Mammary epithelial cell (primary cell): Measurements from ENCODE around the gene CLEC3B.

Experiments used
- CTCF ChIP-seq, 2 donors: IDR thresholded peaks in 1 of 2; conservative IDR thresholded peaks in 1 of 2; 2 replicates each; pipeline ENCODE4 v1.5.1; 2011 to 2012; ENCODE audit warnings: inconsistent platforms in 2 of 2, low read length in 2 of 2, mild to moderate bottlenecking in 2 of 2, control low read depth in 1 of 2, low read depth in 1 of 2; ENCODE audit not compliant: insufficient read depth in 1 of 2; ENCODE audit errors: extremely low read depth in 1 of 2
- EZH2 ChIP-seq: IDR thresholded peaks from 2 replicates; pipeline ENCODE4 v1.6.1; 2012; ENCODE audit warnings: low read length, inconsistent platforms, borderline replicate concordance

- TF ChIP-seq EZH2 (no peak), CTCF (conservative IDR thresholded peaks at IDR 0.05 in 1 of 2, IDR thresholded peaks at IDR 0.05 in 1 of 2; ENCODE audit: extremely low read depth in 1 of 2, insufficient read depth in 1 of 2, low read depth in 1 of 2, low read length in 2 of 2) (no peak)
Observed at GRCh38 chr3:45026038-45026437, at the start of gene CLEC3B.
